DND-41 (cell line): Measurements from ENCODE around the gene TOE1.
"Not testable (repeated sequence)": the region's sequence is repeated elsewhere in the genome, so short reads cannot be mapped to it uniquely, and the experiment has no call there.

ENCODE experiments used
- ATAC-seq: fragments of 200-7000 bp; cut with Tn5 transposase; 3 replicates; pipeline ENCODE4 v1.9.1; 2021; ENCODE audit warnings: low read depth; ENCODE audit not compliant: insufficient read depth
- DNase-seq: peaks from one replicate; pipeline ENCODE4 v3.0.0-alpha.2; 2020
- H2AFZ ChIP-seq: 2 replicates; pipeline ENCODE4 v1.6.0; 2012; ENCODE audit warnings: low read depth, low read length
- H3K27ac ChIP-seq: 2 replicates; pipeline ENCODE4 v1.5.1; 2012; ENCODE audit warnings: low read length, inconsistent platforms
- H3K27me3 ChIP-seq: fragments of 200-600 bp; sonication (generic); 2 replicates; pipeline ENCODE4 v1.6.0; 2012; ENCODE audit warnings: low read length, mild to moderate bottlenecking, inconsistent platforms; ENCODE audit not compliant: insufficient read depth, poor library complexity
- H3K36me3 ChIP-seq: 2 replicates; pipeline ENCODE4 v1.5.1; 2012; ENCODE audit warnings: low read length, inconsistent platforms; ENCODE audit not compliant: insufficient read depth
- H3K4me1 ChIP-seq: 2 replicates; pipeline ENCODE4 v1.5.1; 2012; ENCODE audit warnings: mild to moderate bottlenecking, low read length; ENCODE audit not compliant: insufficient read depth
- H3K4me2 ChIP-seq: 2 replicates; pipeline ENCODE4 v1.6.0; 2012; ENCODE audit warnings: mild to moderate bottlenecking, moderate library complexity, low read length, inconsistent platforms; ENCODE audit not compliant: insufficient read depth
- H3K4me3 ChIP-seq, 2 experiments: fragments of 200-600 bp in 1 of 2; shearing (Covaris generic) in 1 of 2; 2 replicates each; pipeline ENCODE4 v1.5.1; 2012 to 2016; ENCODE audit warnings: inconsistent platforms in 2 of 2, low read length in 2 of 2, mild to moderate bottlenecking in 2 of 2, low read depth in 1 of 2, moderate library complexity in 1 of 2
- H3K79me2 ChIP-seq: 2 replicates; pipeline ENCODE4 v1.6.0; 2012; ENCODE audit warnings: low read length, inconsistent platforms; ENCODE audit not compliant: insufficient read depth
- H3K9ac ChIP-seq: 2 replicates; pipeline ENCODE4 v1.6.0; 2012; ENCODE audit warnings: low read depth, mild to moderate bottlenecking, inconsistent platforms, low read length, moderate library complexity
- H3K9me3 ChIP-seq: 2 replicates; pipeline ENCODE4 v1.5.1; 2012; ENCODE audit warnings: low read length, moderate library complexity, mild to moderate bottlenecking, inconsistent platforms; ENCODE audit not compliant: insufficient read depth, severe bottlenecking
- H4K20me1 ChIP-seq: 2 replicates; pipeline ENCODE4 v1.6.0; 2012; ENCODE audit warnings: low read length; ENCODE audit not compliant: insufficient read depth
- CTCF ChIP-seq: IDR thresholded peaks from 2 replicates; pipeline ENCODE4 v1.5.1; 2012; ENCODE audit warnings: borderline replicate concordance, low read length, moderate library complexity, mild to moderate bottlenecking; ENCODE audit not compliant: poor library complexity, severe bottlenecking; ENCODE audit errors: extremely low read depth
- EZH2 ChIP-seq: IDR thresholded peaks from 3 replicates; pipeline ENCODE4 v1.6.1; 2012; ENCODE audit warnings: borderline replicate concordance, low read depth, mild to moderate bottlenecking, moderate library complexity, low read length, inconsistent platforms; ENCODE audit not compliant: severe bottlenecking

The TOE1 gene

GRCh38 chr1:45380730-45381129 is 40.8 kb downstream of the TOE1 start:
- H3K4me2 ChIP-seq: no peak overlapping the region

GRCh38 chr1:45381243-45381642 is 41.3 kb downstream of the TOE1 start:
- Histone ChIP-seq H4K20me1 (no peaks in the 10 kb centered on the region), H3K9me3 (no peaks in the 10 kb centered on the region), H3K36me3 (no peaks in the 10 kb centered on the region), H2AFZ (no peak overlapping the region), H3K27me3 (no peaks in the 10 kb centered on the region), H3K27ac (no peak overlapping the region), H3K79me2 (no peaks in the 10 kb centered on the region), H3K4me3 (no peak overlapping the region), H3K4me1 (no peaks in the 10 kb centered on the region), H3K9ac (no peak overlapping the region), H3K4me2 (no peak overlapping the region)
- no peak for TF ChIP-seq EZH2
- TF ChIP-seq CTCF: no peak
- DNase-seq: no peak
- no peak for ATAC-seq

More at GRCh38 chr1:45380730-45381129, 40.8 kb downstream of the TOE1 start:
- no peaks in the 10 kb centered on the region for H3K79me2 ChIP-seq
- no peaks in the 10 kb centered on the region for H3K27me3 ChIP-seq
- no peak for TF ChIP-seq EZH2
- no peak for TF ChIP-seq CTCF
- DNase-seq (no peak), ATAC-seq (no peak)
- H2AFZ ChIP-seq: no peak overlapping the region
- H3K9ac ChIP-seq: no peak overlapping the region
- H3K4me1 ChIP-seq: no peaks in the 10 kb centered on the region
- no peaks in the 10 kb centered on the region for H4K20me1 ChIP-seq
- no peak overlapping the region for H3K27ac ChIP-seq
- H3K4me3 ChIP-seq: no peak overlapping the region
- H3K36me3 ChIP-seq: no peaks in the 10 kb centered on the region
- H3K9me3 ChIP-seq: no peaks in the 10 kb centered on the region

GRCh38 chr1:45383191-45383590 is 43.2 kb downstream of the TOE1 start:
- H3K36me3 ChIP-seq: no peaks in the 10 kb centered on the region
- H3K27me3 ChIP-seq: no peaks in the 10 kb centered on the region
- DNase-seq: no peak
- no peaks in the 10 kb centered on the region for H4K20me1 ChIP-seq
- H3K9ac ChIP-seq: no peak overlapping the region
- no peaks in the 10 kb centered on the region for H3K79me2 ChIP-seq
- H3K4me3 ChIP-seq: no peak overlapping the region
- H3K4me1 ChIP-seq: no peaks in the 10 kb centered on the region
- H3K9me3 ChIP-seq: no peaks in the 10 kb centered on the region
- H3K4me2 ChIP-seq: no peak overlapping the region
- no peak for TF ChIP-seq EZH2
- H2AFZ ChIP-seq: no peak overlapping the region
- H3K27ac ChIP-seq: no peak overlapping the region
- no peak for ATAC-seq

GRCh38 chr1:45384213-45384612 is 44.2 kb downstream of the TOE1 start:
- ATAC-seq, H3K79me2 ChIP-seq, H3K36me3 ChIP-seq, H2AFZ ChIP-seq, H3K4me1 ChIP-seq, H3K9ac ChIP-seq, H3K9me3 ChIP-seq, H4K20me1 ChIP-seq, H3K27ac ChIP-seq, H3K27me3 ChIP-seq, DNase-seq, H3K4me3 ChIP-seq, H3K4me2 ChIP-seq: not testable (repeated sequence)
